ENCODE measurements around the gene LBX2.

The LBX2 gene

GRCh38 chr2:74530239-74531187, 31.1 kb upstream of the LBX2 start:
- TF ChIP-seq ARNTL (CRISPR knock-in tag; IDR thresholded peaks at IDR 0.05; ENCODE audit: borderline replicate concordance, low read depth), result no peak
- TF ChIP-seq SNAI2 (CRISPR knock-in tag; IDR thresholded peaks at IDR 0.05), result no peak
- no peak for TF ChIP-seq ZNF70 (CRISPR knock-in tag; IDR thresholded peaks at IDR 0.05)
- no peak for TF ChIP-seq GLIS3 (CRISPR knock-in tag; IDR thresholded peaks at IDR 0.05)
- no peak for TF ChIP-seq ZFP30 (CRISPR knock-in tag; IDR thresholded peaks at IDR 0.05)
- no peak for TF ChIP-seq TOX (CRISPR knock-in tag; IDR thresholded peaks at IDR 0.05; ENCODE audit: borderline replicate concordance)
- TF ChIP-seq CSDC2 (CRISPR knock-in tag; IDR thresholded peaks at IDR 0.05), result no peak
- no peak for TF ChIP-seq TSHZ2 (CRISPR knock-in tag; IDR thresholded peaks at IDR 0.05)
- no peak for TF ChIP-seq POU6F1 (CRISPR knock-in tag; IDR thresholded peaks at IDR 0.05; ENCODE audit: borderline replicate concordance, low read depth)
- TF ChIP-seq ZNF8 (CRISPR knock-in tag; IDR thresholded peaks at IDR 0.05), result no peak
- peak; percentile 53 for ATAC-seq

GRCh38 chr2:74529357-74530238, 30.2 kb upstream of the LBX2 start, which contains the start of the genes AUP1 and HTRA2:
Gene AUP1 (minus strand): TSS chr2:74529706. CDS start chr2:74529629, 77 bp downstream.
Gene HTRA2 (plus strand): TSS chr2:74529933. CDS start chr2:74530007, 74 bp downstream.
- TF ChIP-seq CSDC2 (CRISPR knock-in tag; IDR thresholded peaks at IDR 0.05), result no peak
- TF ChIP-seq TSHZ2 (CRISPR knock-in tag; IDR thresholded peaks at IDR 0.05), result no peak
- TF ChIP-seq GLIS3 (CRISPR knock-in tag; IDR thresholded peaks at IDR 0.05), result 0 out of 2 replicates have a peak, but pooled peaks have one; percentile 40
- TF ChIP-seq ZFP3 (CRISPR knock-in tag; IDR thresholded peaks at IDR 0.05), result no peak
- ATAC-seq, result peak; percentile 94

- peak; percentile 0; the same call in 2 of the 3 replicates for ATAC-seq
- TF ChIP-seq ZC3H10 (CRISPR knock-in tag; IDR thresholded peaks at IDR 0.05) (no peak), CSDC2 (CRISPR knock-in tag; IDR thresholded peaks at IDR 0.05) (no peak), POU6F1 (CRISPR knock-in tag; IDR thresholded peaks at IDR 0.05; ENCODE audit: borderline replicate concordance, low read depth) (no peak), ARNTL (CRISPR knock-in tag; IDR thresholded peaks at IDR 0.05; ENCODE audit: borderline replicate concordance, low read depth) (no peak), TOX (CRISPR knock-in tag; IDR thresholded peaks at IDR 0.05; ENCODE audit: borderline replicate concordance) (no peak), OSR1 (CRISPR knock-in tag; IDR thresholded peaks at IDR 0.05) (no peak), SNAI2 (CRISPR knock-in tag; IDR thresholded peaks at IDR 0.05) (no peak), ZNF8 (CRISPR knock-in tag; IDR thresholded peaks at IDR 0.05) (no peak)
Measured at GRCh38 chr2:74528600-74529356, 29.4 kb upstream of the LBX2 start.
